Stomach (tissue), 4 donors: ENCODE data around the gene LCP2.

ENCODE experiments used
- CTCF ChIP-seq, 7 experiments: fragments of 450-650 bp in 4 of 7; fragments of 200-600 bp in 3 of 7; sonication (generic) in 3 of 7; IDR thresholded peaks; one replicate each; pipeline ENCODE4 v1.5.1; 2016 to 2019; ENCODE audit warnings: antibody characterized with exemption in 7 of 7, control low read depth in 2 of 7, mild to moderate bottlenecking in 1 of 7
- POLR2A ChIP-seq, 4 donors: fragments of 450-650 bp; IDR thresholded peaks; one replicate each; pipeline ENCODE4 v1.6.1; 2016; ENCODE audit warnings: antibody characterized with exemption in 4 of 4, control low read depth in 2 of 4, mild to moderate bottlenecking in 1 of 4, moderate library complexity in 1 of 4
- POLR2AphosphoS5 ChIP-seq, 3 donors: sonication (generic); formaldehyde crosslinking; IDR thresholded peaks; one replicate each; pipeline ENCODE4 v1.6.1; 2016; ENCODE audit warnings: antibody characterized with exemption in 3 of 3

DNA sequence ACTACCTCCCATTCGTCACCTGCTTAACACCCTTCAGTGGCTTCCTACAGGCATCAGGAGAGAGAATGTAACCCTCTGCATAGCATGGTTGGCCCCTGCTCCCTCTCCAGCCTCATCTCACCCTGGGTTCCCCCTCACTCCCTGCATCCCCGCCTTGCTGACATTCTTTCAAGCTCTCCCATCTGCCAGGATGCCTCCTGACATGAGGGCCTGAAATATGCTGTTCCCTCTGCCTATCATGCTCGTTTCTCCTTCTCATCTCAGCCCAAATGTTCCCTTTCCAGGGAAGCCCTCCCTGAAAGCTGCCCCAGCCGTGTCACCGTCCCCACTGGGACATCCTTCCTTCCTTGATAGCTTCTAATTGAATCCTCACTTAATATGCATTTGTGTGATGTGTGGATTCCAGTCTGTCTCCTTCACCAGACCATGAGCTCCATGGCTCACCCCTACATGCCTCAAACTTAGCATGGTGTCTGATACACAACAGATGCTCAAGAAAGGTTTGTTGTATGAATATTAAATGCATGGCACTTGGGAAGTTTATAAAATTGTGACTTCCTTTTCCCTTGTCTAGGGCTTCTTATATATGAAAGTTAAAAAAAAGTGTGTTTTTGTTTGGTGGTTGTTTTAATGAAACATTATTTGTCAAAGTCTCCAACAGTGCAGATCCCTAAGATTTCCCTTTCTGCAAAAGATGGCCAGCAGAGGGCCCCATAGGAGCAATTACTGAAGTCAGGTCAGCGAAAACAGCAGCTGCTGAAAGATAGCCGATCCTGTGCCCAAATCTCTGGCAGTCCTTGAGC lies 72.0 kb downstream of the LCP2 start:
- peak in 4 of 7 experiments; percentile 58 to 72 (median 68) for TF ChIP-seq CTCF (IDR thresholded peaks at IDR 0.05)
- no peak for TF ChIP-seq POLR2A (IDR thresholded peaks at IDR 0.05)
- no peak for TF ChIP-seq POLR2AphosphoS5 (IDR thresholded peaks at IDR 0.05)
